Measurements from ENCODE around the gene BTBD7.

Gene BTBD7

DNA sequence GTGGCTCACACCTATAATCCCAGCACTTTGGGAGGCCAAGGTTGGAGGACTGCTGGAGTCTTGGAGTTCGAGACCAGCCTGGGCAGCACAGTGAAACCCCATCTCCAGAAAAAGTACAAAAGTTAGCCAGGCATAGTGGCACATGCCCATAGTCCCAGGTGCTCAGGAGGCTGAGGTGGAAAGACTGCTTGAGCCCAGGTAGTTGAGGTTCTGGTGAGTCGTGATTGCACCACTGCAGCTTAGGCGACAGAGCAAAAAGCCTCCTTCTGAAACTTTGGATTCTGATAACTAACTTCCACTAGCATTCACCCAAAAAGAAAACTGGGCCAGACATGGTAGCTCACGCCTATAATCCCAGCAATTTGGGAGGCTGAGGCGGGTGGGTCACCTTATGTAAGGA lies 6.6 kb downstream of the BTBD7 start:
- no peak for DNase-seq (ENCODE audit: low spot score)
- TF ChIP-seq, protein P1, sequence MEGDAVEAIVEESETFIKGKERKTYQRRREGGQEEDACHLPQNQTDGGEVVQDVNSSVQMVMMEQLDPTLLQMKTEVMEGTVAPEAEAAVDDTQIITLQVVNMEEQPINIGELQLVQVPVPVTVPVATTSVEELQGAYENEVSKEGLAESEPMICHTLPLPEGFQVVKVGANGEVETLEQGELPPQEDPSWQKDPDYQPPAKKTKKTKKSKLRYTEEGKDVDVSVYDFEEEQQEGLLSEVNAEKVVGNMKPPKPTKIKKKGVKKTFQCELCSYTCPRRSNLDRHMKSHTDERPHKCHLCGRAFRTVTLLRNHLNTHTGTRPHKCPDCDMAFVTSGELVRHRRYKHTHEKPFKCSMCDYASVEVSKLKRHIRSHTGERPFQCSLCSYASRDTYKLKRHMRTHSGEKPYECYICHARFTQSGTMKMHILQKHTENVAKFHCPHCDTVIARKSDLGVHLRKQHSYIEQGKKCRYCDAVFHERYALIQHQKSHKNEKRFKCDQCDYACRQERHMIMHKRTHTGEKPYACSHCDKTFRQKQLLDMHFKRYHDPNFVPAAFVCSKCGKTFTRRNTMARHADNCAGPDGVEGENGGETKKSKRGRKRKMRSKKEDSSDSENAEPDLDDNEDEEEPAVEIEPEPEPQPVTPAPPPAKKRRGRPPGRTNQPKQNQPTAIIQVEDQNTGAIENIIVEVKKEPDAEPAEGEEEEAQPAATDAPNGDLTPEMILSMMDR (IDR thresholded peaks at IDR 0.05; ENCODE audit: extremely low read depth, missing control alignments), result no peak

DNA sequence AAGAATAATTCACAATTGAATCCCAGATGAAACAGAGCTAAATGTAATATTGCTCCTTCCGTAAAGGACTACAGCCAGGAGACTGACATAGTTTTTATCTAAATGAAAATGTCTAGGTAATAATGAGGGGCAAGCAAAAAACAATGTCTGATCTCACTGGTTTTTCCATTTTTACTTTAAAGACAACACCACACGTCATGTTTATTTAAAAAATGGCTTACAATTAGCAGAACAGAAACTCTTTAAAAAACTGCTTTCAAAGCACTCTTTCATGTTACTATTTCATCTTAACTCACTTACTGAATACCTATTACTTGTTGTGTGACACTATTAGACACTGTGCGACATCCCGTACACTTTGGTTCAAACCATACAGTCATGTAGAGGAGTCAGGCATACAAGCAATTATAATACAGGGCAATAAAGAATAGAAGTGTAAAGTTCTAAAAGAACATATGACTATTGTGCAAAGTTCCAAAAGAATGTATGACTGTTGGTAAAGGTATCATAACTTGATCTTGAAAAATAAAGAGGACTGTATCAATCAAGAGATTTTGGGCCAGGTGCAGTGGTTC lies 9.1 kb downstream of the BTBD7 start:
- DNase-seq (ENCODE audit: low spot score), result no peak
- TF ChIP-seq, protein P1 (IDR thresholded peaks at IDR 0.05; ENCODE audit: extremely low read depth, missing control alignments), result no peak

DNA sequence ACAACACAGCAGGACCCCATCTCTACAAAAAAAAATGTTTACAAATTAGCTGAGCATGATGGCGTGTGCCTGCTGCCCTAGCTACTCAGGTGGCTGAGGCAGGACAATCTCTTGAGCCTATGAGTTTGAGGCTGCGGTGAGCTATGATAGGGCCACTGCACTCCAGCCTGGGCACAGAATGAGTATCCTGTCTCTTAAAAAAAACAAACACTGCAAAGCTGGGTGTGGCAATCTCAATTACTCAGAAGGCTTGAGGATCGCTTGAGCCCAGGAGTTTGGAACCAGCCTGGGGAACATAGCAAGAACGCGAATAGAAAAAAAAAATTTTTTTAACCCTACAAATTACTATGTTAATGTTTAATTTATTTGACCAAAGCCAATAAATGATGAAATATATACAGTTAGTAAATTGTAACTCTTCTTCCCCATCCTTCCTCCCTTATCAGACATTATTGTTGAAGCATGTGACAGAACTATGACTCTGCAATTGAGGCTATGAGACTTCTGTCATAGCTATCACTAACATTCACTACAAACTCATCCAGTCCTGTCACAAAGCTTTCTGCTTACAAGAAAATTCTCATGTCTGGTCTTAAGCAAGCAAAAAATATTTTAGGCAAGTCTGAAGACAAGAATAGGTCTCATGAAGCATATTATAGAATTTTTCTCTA lies 9.8 kb downstream of the BTBD7 start:
- no peak for DNase-seq (ENCODE audit: low spot score)
- TF ChIP-seq, protein P1 (IDR thresholded peaks at IDR 0.05; ENCODE audit: extremely low read depth, missing control alignments), result no peak

DNA sequence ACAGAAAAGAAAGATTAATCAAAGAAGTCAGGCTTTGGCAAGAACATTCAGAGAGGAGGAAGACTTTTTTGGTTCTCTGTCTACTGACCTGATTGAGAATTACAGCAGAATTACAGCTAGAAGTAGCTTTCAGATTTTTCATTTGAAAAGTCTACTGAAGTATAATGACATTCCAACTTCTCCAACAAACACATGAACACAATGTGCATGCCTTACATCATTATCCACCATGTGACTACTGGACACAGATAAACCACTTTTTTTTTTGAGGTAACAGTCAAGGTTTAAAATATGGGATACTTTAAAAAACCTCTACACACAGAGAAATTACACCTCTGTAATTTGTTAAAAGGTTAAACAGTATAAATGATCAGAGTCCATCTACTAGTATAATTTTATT lies 12.3 kb downstream of the BTBD7 start:
- TF ChIP-seq, protein P1 (IDR thresholded peaks at IDR 0.05; ENCODE audit: extremely low read depth, missing control alignments), result no peak
- no peak for DNase-seq (ENCODE audit: low spot score)

DNA sequence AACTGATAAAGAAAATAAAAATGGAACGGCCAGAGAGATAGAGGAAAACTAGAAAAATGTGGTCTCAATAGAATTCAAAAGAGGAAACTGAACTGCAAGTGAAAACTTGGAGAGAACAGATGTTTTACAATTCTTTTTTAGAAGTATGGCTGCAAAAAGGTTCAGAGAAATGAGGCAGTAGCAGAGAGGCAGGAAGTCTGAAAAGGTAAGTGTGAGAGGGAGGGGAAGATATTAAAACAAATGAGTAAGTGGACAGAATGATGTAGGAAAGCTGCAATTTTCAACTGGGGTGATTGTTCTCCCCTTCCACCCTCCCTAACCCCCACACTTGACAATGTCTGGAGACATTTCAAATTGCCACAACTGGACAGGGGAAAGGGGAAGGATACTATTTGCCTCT lies 12.9 kb downstream of the BTBD7 start:
- no peak for DNase-seq (ENCODE audit: low spot score)
- TF ChIP-seq, protein P1 (IDR thresholded peaks at IDR 0.05; ENCODE audit: extremely low read depth, missing control alignments), result no peak

DNA sequence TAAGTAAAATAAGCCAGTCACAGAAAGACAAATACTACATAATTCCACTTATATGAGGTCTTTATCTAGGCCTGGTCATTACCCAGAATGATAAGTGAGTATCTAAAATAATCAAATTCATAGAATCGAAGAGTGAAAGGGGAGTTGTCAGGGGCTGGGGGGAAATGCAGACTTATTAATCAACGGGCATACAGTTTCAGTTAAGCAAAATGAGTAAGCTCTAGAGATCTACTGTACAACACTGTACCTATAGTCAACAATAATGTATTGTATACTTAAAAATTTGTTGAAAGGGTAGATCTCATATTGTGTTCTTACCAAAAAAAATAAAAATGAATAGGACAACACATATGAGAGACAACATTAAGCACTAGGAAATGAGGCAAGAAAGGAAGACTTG lies 13.3 kb downstream of the BTBD7 start:
- TF ChIP-seq, protein P1 (IDR thresholded peaks at IDR 0.05; ENCODE audit: extremely low read depth, missing control alignments), result no peak
- DNase-seq (ENCODE audit: low spot score), result no peak

DNA sequence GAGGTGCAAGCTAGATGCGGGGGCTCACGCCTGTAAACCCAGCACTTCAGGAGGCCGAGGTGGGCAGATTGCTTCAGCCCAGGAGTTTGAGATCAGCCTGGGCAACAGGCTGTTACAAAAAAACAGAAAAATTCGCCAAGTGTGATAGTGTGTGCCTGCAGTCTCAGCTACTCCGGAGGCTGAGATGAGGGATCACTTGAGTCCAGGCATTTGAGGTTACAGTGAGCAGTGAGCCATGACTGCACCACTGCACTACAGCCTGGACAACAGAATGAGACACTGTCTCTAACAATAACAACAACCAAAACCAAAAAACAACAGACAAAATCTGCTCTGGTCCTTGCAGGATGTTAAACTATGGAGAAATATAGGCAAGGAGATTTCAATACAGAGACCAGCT lies 13.9 kb downstream of the BTBD7 start:
- TF ChIP-seq, protein P1 (IDR thresholded peaks at IDR 0.05; ENCODE audit: extremely low read depth, missing control alignments), result no peak
- DNase-seq (ENCODE audit: low spot score), result no peak

Measured in GM20000 (cell line).